H1 (cell line): ENCODE data around the gene AGBL1.

Source experiments
- CTCF ChIP-seq, 3 experiments: IDR thresholded peaks; 1 replicate in 2 of 3; 2 replicates in 1 of 3; pipeline versions ENCODE4 v1.5.1 to v1.6.1; 2011; ENCODE audit warnings: low read length in 3 of 3, mild to moderate bottlenecking in 3 of 3, inconsistent platforms in 2 of 3, low read depth in 1 of 3, moderate library complexity in 1 of 3; ENCODE audit not compliant: insufficient read depth in 1 of 3; ENCODE audit errors: control extremely low read depth in 1 of 3
- EP300 ChIP-seq, 2 experiments: IDR thresholded peaks; 1 replicate in 1 of 2; 2 replicates in 1 of 2; pipeline ENCODE4 v1.6.1; 2011 to 2012; ENCODE audit warnings: low read depth in 2 of 2, low read length in 2 of 2, mild to moderate bottlenecking in 2 of 2, borderline replicate concordance in 1 of 2, inconsistent platforms in 1 of 2, moderate library complexity in 1 of 2
- EZH2 ChIP-seq: fragments of 200-600 bp; sonication (generic); IDR thresholded peaks from 2 replicates; pipeline ENCODE4 v1.7.1; 2012; ENCODE audit warnings: low read depth, mild to moderate bottlenecking, moderate library complexity, low read length, inconsistent platforms; ENCODE audit not compliant: severe bottlenecking
- POLR2A ChIP-seq, 2 experiments: IDR thresholded peaks; 1 replicate in 1 of 2; 2 replicates in 1 of 2; pipeline ENCODE4 v1.6.1; 2011; ENCODE audit warnings: low read depth in 2 of 2, low read length in 2 of 2, mild to moderate bottlenecking in 2 of 2; ENCODE audit errors: control extremely low read depth in 1 of 2
- SUZ12 ChIP-seq: fragments of 200-600 bp; sonication (generic); IDR thresholded peaks from 2 replicates; pipeline ENCODE4 v1.6.1; 2012; ENCODE audit warnings: mild to moderate bottlenecking, inconsistent platforms, low read length, moderate library complexity, mixed read lengths
- TAF1 ChIP-seq: IDR thresholded peaks from 2 replicates; pipeline ENCODE4 v1.6.1; 2011; ENCODE audit warnings: mild to moderate bottlenecking, low read depth, low read length
- TF ChIP-seq, protein P1 (sequence below): IDR thresholded peaks from 2 replicates; pipeline ENCODE4 v1.6.1; 2012; ENCODE audit warnings: inconsistent platforms

DNA sequence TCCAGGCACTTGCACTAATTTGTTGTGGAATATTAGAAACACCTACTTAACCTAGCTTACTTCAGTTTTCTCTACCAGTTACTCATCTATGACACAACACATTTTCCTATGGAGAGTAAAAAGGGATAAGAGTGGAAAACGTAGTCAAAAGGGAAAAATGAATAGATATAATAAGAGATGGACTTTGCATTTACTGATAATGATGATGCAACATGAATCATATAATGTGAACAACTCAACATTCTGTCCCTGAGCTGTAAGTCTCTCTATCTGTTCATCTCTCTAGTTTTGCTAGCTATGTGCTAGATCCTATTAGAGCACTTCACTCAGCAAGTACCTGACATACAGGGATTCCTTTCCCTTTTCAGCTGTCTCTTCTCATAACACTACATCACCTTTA lies 627.1 kb downstream of the AGBL1 start:
- no peak for TF ChIP-seq POLR2A (IDR thresholded peaks at IDR 0.05; ENCODE audit: control extremely low read depth in 1 of 2, low read depth in 2 of 2, low read length in 2 of 2)
- no peak for TF ChIP-seq TAF1
- TF ChIP-seq CTCF (IDR thresholded peaks at IDR 0.05; ENCODE audit: control extremely low read depth in 1 of 3, insufficient read depth in 1 of 3, low read depth in 1 of 3, low read length in 3 of 3), result no peak
- TF ChIP-seq EP300 (IDR thresholded peaks at IDR 0.05; ENCODE audit: borderline replicate concordance in 1 of 2, low read depth in 2 of 2, low read length in 2 of 2), result no peak
- no peak for TF ChIP-seq EZH2
- no peak for TF ChIP-seq SUZ12
- TF ChIP-seq, protein P1, sequence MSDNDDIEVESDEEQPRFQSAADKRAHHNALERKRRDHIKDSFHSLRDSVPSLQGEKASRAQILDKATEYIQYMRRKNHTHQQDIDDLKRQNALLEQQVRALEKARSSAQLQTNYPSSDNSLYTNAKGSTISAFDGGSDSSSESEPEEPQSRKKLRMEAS, result no peak
